GM18499 (cell line): ENCODE measurements around the gene HOXB5.

ENCODE experiments used
- ATAC-seq: cut with Tn5 transposase; IDR thresholded peaks from one replicate; pipeline ENCODE4 v1.9.1; 2021; ENCODE audit warnings: moderate number of reproducible peaks; ENCODE audit not compliant: insufficient read depth, unreplicated experiment

HOXB5 gene

GRCh38 chr17:48630009-48630924, 36.7 kb upstream of the HOXB5 start:
- no peak for ATAC-seq

- ATAC-seq = no peak
Observed at GRCh38 chr17:48629411-48629759, 35.8 kb upstream of the HOXB5 start.

GRCh38 chr17:48628649-48629410, 35.3 kb upstream of the HOXB5 start:
- ATAC-seq = no peak

- ATAC-seq = no peak
Observed at GRCh38 chr17:48627623-48628521, 34.3 kb upstream of the HOXB5 start.

- no peak for ATAC-seq
Observed at GRCh38 chr17:48627118-48627597, 33.6 kb upstream of the HOXB5 start.

GRCh38 chr17:48626245-48627117, 32.9 kb upstream of the HOXB5 start, which contains the start of gene HOXB9:
Gene HOXB9, minus strand, starts transcription at chr17:48626358. Its CDS starts 89 bp downstream, at chr17:48626269.
- ATAC-seq = no peak

GRCh38 chr17:48625495-48626244, 32.1 kb upstream of the HOXB5 start:
- ATAC-seq = no peak

GRCh38 chr17:48624544-48625494, 31.2 kb upstream of the HOXB5 start:
- ATAC-seq = no peak

GRCh38 chr17:48624118-48624517, 30.5 kb upstream of the HOXB5 start:
- ATAC-seq = no peak

GRCh38 chr17:48623583-48623982, 30.0 kb upstream of the HOXB5 start:
- no peak for ATAC-seq

GRCh38 chr17:48622857-48623256, 29.3 kb upstream of the HOXB5 start:
- no peak for ATAC-seq

- ATAC-seq = no peak
Observed at GRCh38 chr17:48621410-48622392, 28.1 kb upstream of the HOXB5 start.

- ATAC-seq = no peak
Observed at GRCh38 chr17:48620461-48621139, 27.0 kb upstream of the HOXB5 start.

GRCh38 chr17:48619826-48620449, 26.4 kb upstream of the HOXB5 start:
- no peak for ATAC-seq

- no peak for ATAC-seq
Observed at GRCh38 chr17:48618256-48618896, 24.8 kb upstream of the HOXB5 start.
